K562 (cell line): ENCODE measurements around the gene GAP43.

Experiments
- CREB1 ChIP-seq, 2 experiments: sonication (generic) in 1 of 2; formaldehyde crosslinking in 1 of 2; IDR thresholded peaks; 2 replicates each; pipeline versions ENCODE4 v1.6.1 to v1.8.0; 2012 to 2022; ENCODE audit warnings: inconsistent platforms in 1 of 2, mild to moderate bottlenecking in 1 of 2, missing genetic modification reagents in 1 of 2, moderate library complexity in 1 of 2
- ELF1 ChIP-seq: fragments of 200-800 bp; sonication (Bioruptor generic); IDR thresholded peaks from 2 replicates; pipeline ENCODE4 v1.6.1; 2016; ENCODE audit warnings: missing genetic modification characterization, missing compliant biosample characterization
- ELF4 ChIP-seq: fragments of 450-650 bp; formaldehyde crosslinking; IDR thresholded peaks from 2 replicates; pipeline ENCODE4 v1.4.0; 2022; ENCODE audit warnings: missing genetic modification characterization
- EP300 ChIP-seq: IDR thresholded peaks from 2 replicates; pipeline ENCODE4 v1.6.1; 2012; ENCODE audit warnings: low read length, improper control_type of control experiment
- HNRNPK ChIP-seq: fragments of 200-400 bp; formaldehyde crosslinking; IDR thresholded peaks from one replicate; pipeline ENCODE4 v1.6.1; 2018; ENCODE audit warnings: mild to moderate bottlenecking, low read depth, low read length; ENCODE audit not compliant: poor library complexity, severe bottlenecking
- NFE2 ChIP-seq: IDR thresholded peaks from 2 replicates; pipeline ENCODE4 v1.6.1; 2014; ENCODE audit warnings: antibody characterized with exemption, low read depth
- NFIC ChIP-seq: fragments of 450-650 bp; IDR thresholded peaks from 2 replicates; pipeline ENCODE4 v1.6.1; 2017; ENCODE audit warnings: mild to moderate bottlenecking, inconsistent platforms
- RAD51 ChIP-seq: fragments of 450-650 bp; IDR thresholded peaks from 2 replicates; pipeline ENCODE4 v1.7.1; 2016; ENCODE audit warnings: low read depth, mild to moderate bottlenecking, borderline replicate concordance
- SP2 ChIP-seq: IDR thresholded peaks from 2 replicates; pipeline ENCODE4 v1.6.1; 2011; ENCODE audit warnings: mild to moderate bottlenecking, low read depth, low read length, moderate library complexity; ENCODE audit not compliant: poor library complexity, severe bottlenecking; ENCODE audit errors: extremely low read depth
- SPI1 ChIP-seq: IDR thresholded peaks from 2 replicates; pipeline ENCODE4 v1.6.1; 2011; ENCODE audit warnings: low read depth, low read length, control low read depth, borderline replicate concordance
- TAF1 ChIP-seq: IDR thresholded peaks from 2 replicates; pipeline ENCODE4 v1.6.1; 2011; ENCODE audit warnings: mild to moderate bottlenecking, low read length, moderate library complexity; ENCODE audit not compliant: insufficient read depth, control insufficient read depth, severe bottlenecking; ENCODE audit errors: extremely low read depth
- TCF7L2 ChIP-seq: fragments of 150-350 bp; IDR thresholded peaks from 2 replicates; pipeline ENCODE4 v1.6.1; 2016; ENCODE audit warnings: low read depth, mild to moderate bottlenecking, low read length, moderate library complexity
- ZBTB8A ChIP-seq: fragments of 450-650 bp; IDR thresholded peaks from 2 replicates; pipeline ENCODE4 v1.6.1; 2018; ENCODE audit warnings: mild to moderate bottlenecking, moderate library complexity; ENCODE audit not compliant: partially characterized antibody
- TF ChIP-seq, protein P1 (sequence below): fragments of 200-600 bp; sonication (generic); IDR thresholded peaks from one replicate; pipeline ENCODE4 v1.6.1; 2012; ENCODE audit warnings: mild to moderate bottlenecking, low read depth, low read length, inconsistent platforms

DNA sequence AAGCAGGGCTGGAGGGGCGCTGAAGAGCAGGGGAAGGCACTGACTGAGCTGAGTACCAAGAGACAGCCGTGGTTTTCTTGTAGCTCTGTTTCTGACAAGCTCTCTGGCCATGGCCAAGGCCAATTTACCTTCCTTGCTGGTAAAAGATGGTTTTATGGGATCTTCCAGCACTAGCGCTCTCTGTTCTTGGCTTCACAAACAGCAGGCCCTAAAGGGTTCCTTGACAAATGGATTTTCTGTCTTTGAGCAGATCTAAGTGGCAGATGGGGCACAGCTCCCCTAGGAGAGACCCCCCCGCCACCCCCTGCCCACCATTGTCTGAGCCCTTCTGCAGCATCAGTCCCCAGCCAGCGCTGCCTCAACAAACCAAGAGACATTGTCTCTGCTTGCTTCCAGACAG, 66.6 kb downstream of the GAP43 start:
- TF ChIP-seq ZBTB8A (no peak), NFE2 (no peak), CREB1 (IDR thresholded peaks at IDR 0.05) (no peak), CREB1 (CRISPR knock-in tag; IDR thresholded peaks at IDR 0.05) (no peak), TAF1 (no peak), SPI1 (no peak), ELF1 (no peak), EP300 (no peak), SP2 (no peak), RAD51 (no peak), HNRNPK (no peak), ELF4 (CRISPR knock-in tag) (no peak), TCF7L2 (no peak), NFIC (no peak)
- TF ChIP-seq, protein P1, sequence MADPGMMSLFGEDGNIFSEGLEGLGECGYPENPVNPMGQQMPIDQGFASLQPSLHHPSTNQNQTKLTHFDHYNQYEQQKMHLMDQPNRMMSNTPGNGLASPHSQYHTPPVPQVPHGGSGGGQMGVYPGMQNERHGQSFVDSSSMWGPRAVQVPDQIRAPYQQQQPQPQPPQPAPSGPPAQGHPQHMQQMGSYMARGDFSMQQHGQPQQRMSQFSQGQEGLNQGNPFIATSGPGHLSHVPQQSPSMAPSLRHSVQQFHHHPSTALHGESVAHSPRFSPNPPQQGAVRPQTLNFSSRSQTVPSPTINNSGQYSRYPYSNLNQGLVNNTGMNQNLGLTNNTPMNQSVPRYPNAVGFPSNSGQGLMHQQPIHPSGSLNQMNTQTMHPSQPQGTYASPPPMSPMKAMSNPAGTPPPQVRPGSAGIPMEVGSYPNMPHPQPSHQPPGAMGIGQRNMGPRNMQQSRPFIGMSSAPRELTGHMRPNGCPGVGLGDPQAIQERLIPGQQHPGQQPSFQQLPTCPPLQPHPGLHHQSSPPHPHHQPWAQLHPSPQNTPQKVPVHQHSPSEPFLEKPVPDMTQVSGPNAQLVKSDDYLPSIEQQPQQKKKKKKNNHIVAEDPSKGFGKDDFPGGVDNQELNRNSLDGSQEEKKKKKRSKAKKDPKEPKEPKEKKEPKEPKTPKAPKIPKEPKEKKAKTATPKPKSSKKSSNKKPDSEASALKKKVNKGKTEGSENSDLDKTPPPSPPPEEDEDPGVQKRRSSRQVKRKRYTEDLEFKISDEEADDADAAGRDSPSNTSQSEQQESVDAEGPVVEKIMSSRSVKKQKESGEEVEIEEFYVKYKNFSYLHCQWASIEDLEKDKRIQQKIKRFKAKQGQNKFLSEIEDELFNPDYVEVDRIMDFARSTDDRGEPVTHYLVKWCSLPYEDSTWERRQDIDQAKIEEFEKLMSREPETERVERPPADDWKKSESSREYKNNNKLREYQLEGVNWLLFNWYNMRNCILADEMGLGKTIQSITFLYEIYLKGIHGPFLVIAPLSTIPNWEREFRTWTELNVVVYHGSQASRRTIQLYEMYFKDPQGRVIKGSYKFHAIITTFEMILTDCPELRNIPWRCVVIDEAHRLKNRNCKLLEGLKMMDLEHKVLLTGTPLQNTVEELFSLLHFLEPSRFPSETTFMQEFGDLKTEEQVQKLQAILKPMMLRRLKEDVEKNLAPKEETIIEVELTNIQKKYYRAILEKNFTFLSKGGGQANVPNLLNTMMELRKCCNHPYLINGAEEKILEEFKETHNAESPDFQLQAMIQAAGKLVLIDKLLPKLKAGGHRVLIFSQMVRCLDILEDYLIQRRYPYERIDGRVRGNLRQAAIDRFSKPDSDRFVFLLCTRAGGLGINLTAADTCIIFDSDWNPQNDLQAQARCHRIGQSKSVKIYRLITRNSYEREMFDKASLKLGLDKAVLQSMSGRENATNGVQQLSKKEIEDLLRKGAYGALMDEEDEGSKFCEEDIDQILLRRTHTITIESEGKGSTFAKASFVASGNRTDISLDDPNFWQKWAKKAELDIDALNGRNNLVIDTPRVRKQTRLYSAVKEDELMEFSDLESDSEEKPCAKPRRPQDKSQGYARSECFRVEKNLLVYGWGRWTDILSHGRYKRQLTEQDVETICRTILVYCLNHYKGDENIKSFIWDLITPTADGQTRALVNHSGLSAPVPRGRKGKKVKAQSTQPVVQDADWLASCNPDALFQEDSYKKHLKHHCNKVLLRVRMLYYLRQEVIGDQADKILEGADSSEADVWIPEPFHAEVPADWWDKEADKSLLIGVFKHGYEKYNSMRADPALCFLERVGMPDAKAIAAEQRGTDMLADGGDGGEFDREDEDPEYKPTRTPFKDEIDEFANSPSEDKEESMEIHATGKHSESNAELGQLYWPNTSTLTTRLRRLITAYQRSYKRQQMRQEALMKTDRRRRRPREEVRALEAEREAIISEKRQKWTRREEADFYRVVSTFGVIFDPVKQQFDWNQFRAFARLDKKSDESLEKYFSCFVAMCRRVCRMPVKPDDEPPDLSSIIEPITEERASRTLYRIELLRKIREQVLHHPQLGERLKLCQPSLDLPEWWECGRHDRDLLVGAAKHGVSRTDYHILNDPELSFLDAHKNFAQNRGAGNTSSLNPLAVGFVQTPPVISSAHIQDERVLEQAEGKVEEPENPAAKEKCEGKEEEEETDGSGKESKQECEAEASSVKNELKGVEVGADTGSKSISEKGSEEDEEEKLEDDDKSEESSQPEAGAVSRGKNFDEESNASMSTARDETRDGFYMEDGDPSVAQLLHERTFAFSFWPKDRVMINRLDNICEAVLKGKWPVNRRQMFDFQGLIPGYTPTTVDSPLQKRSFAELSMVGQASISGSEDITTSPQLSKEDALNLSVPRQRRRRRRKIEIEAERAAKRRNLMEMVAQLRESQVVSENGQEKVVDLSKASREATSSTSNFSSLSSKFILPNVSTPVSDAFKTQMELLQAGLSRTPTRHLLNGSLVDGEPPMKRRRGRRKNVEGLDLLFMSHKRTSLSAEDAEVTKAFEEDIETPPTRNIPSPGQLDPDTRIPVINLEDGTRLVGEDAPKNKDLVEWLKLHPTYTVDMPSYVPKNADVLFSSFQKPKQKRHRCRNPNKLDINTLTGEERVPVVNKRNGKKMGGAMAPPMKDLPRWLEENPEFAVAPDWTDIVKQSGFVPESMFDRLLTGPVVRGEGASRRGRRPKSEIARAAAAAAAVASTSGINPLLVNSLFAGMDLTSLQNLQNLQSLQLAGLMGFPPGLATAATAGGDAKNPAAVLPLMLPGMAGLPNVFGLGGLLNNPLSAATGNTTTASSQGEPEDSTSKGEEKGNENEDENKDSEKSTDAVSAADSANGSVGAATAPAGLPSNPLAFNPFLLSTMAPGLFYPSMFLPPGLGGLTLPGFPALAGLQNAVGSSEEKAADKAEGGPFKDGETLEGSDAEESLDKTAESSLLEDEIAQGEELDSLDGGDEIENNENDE = no peak
